Left lung (tissue), 10 donors: ENCODE data around the gene TRPM5. TPM values are rescaled to one million over a fixed set of nuclear protein-coding genes. Genes with fewer than 3 reads are reported as not detected.

Experiments
- ATAC-seq: fragments of 200-7000 bp; cut with Tn5 transposase; one replicate; pipeline ENCODE4 v1.9.1; 2020; ENCODE audit warnings: moderate library complexity
- DNase-seq, 4 donors: peaks; one replicate each; pipeline ENCODE4 v3.0.0-alpha.2; 2013 to 2020
- H3K27ac ChIP-seq, 2 donors: fragments of 200-600 bp; sonication (generic) in 1 of 2; one replicate each; pipeline versions ENCODE4 v1.5.0 to v1.8.0; 2020 to 2021
- H3K27me3 ChIP-seq, 2 donors: fragments of 200-600 bp; sonication (generic) in 1 of 2; one replicate each; pipeline versions ENCODE4 v1.5.0 to v1.8.0; 2020 to 2021
- H3K36me3 ChIP-seq, 2 donors: fragments of 200-600 bp; sonication (generic) in 1 of 2; one replicate each; pipeline versions ENCODE4 v1.5.0 to v1.8.0; 2020 to 2021
- H3K4me1 ChIP-seq, 2 donors: fragments of 200-600 bp; one replicate each; pipeline ENCODE4 v1.8.0; 2021
- H3K4me3 ChIP-seq, 2 donors: fragments of 200-600 bp; sonication (generic) in 1 of 2; one replicate each; pipeline versions ENCODE4 v1.5.0 to v1.8.0; 2020 to 2021; ENCODE audit warnings: mild to moderate bottlenecking in 1 of 2
- H3K9me3 ChIP-seq, 2 donors: fragments of 200-600 bp; sonication (generic) in 1 of 2; one replicate each; pipeline versions ENCODE4 v1.5.0 to v1.8.0; 2020 to 2021
- CTCF ChIP-seq, 2 donors: fragments of 200-600 bp; sonication (generic) in 1 of 2; IDR thresholded peaks; one replicate each; pipeline versions ENCODE4 v1.5.0 to v1.8.0; 2021; ENCODE audit warnings: antibody characterized with exemption in 2 of 2
- intact Hi-C, 2 donors: fragments of 100-400 bp; cut with DNase I; formaldehyde crosslinking; loops; one replicate each; pipeline versions ENCODE4 v1.11.2 to v1.14.2; 2022
- polyA plus RNA-seq, 6 donors: library from polyadenylated mRNA; unstranded; fragments of 120-200 nt; gene quantifications; one replicate each; pipeline ENCODE4 v1.2.1, GENCODE V29; 2013; ENCODE audit not compliant: insufficient read length in 6 of 6
- total RNA-seq, 2 donors: library from RNA; stranded (reverse); fragmentation: NEBNext Ultra II Directional; extraction: Animal tissue kit (Norgen Biotek cat#: 25700); gene quantifications; one replicate each; pipeline ENCODE4 v1.2.1, GENCODE V29; 2021
- donor health status: DM: no; HTN: yes; CAD: no.
- donor health status: DM: no; HTN: no; CAD: no.

The TRPM5 gene
- total and polyA plus RNA-seq, 8 donors, result 0.14 to 0.40 (median 0.31) TPM; not detected in 2

GRCh38 chr11:2468363-2469235 lies 24.3 kb upstream of the TRPM5 start:
- Histone ChIP-seq H3K27me3 (no peaks in the 10 kb centered on the region), H3K36me3 (no peaks in the 10 kb centered on the region), H3K9me3 (no peaks in the 10 kb centered on the region), H3K4me3 (no peak overlapping the region), H3K4me1 (peaks cover 0 to 10% of the 10 kb centered on the region in 2 donors), H3K27ac (no peak overlapping the region)
- DNase-seq (no peak), ATAC-seq (no peak)
- intact Hi-C loops, result no loop called here
- no peak for TF ChIP-seq CTCF (IDR thresholded peaks at IDR 0.05)

- H3K27ac ChIP-seq, result no peak overlapping the region
- TF ChIP-seq CTCF (IDR thresholded peaks at IDR 0.05), result no peak
- no peak for ATAC-seq
- no peaks in the 10 kb centered on the region for H3K36me3 ChIP-seq
- peak in 1 of 4 donors; percentile 59 for DNase-seq
- intact Hi-C loops, result no loop called here
- no peaks in the 10 kb centered on the region for H3K27me3 ChIP-seq
- no peak overlapping the region for H3K4me3 ChIP-seq
- H3K9me3 ChIP-seq, result no peaks in the 10 kb centered on the region
- peaks cover 0 to 10% of the 10 kb centered on the region in 2 donors for H3K4me1 ChIP-seq
Observed at GRCh38 chr11:2467695-2468055, 23.4 kb upstream of the TRPM5 start.

- DNase-seq (peak in 1 of 4 donors; percentile 63), ATAC-seq (no peak)
- H3K36me3 ChIP-seq, result no peaks in the 10 kb centered on the region
- H3K9me3 ChIP-seq, result no peaks in the 10 kb centered on the region
- no peak overlapping the region for H3K27ac ChIP-seq
- H3K4me3 ChIP-seq, result no peak overlapping the region
- H3K27me3 ChIP-seq, result no peaks in the 10 kb centered on the region
- TF ChIP-seq CTCF (IDR thresholded peaks at IDR 0.05), result no peak
- peaks cover 0 to 10% of the 10 kb centered on the region in 2 donors for H3K4me1 ChIP-seq
- intact Hi-C loops, result no loop called here
Observed at GRCh38 chr11:2466869-2467694, 22.8 kb upstream of the TRPM5 start.

GRCh38 chr11:2466069-2466801 lies 21.9 kb upstream of the TRPM5 start:
- Histone ChIP-seq H3K4me1 (peaks cover 0 to 10% of the 10 kb centered on the region in 2 donors), H3K4me3 (no peak overlapping the region), H3K36me3 (no peaks in the 10 kb centered on the region), H3K27me3 (no peaks in the 10 kb centered on the region), H3K27ac (no peak overlapping the region), H3K9me3 (no peaks in the 10 kb centered on the region)
- ATAC-seq (no peak), DNase-seq (no peak)
- intact Hi-C loops, result no loop called here
- no peak for TF ChIP-seq CTCF (IDR thresholded peaks at IDR 0.05)
